K562 (cell line): ENCODE results near the gene ANKRD23. TPM values are rescaled to one million over a fixed set of nuclear protein-coding genes. Genes with fewer than 3 reads are reported as not detected.

ENCODE experiments used
- ASH1L ChIP-seq: fragments of 450-650 bp; IDR thresholded peaks from 2 replicates; pipeline ENCODE4 v1.6.1; 2018; ENCODE audit warnings: borderline replicate concordance, mild to moderate bottlenecking, low read depth; ENCODE audit not compliant: partially characterized antibody
- ERF ChIP-seq: fragments of 450-650 bp; formaldehyde crosslinking; IDR thresholded peaks from 2 replicates; pipeline ENCODE4 v1.4.0; 2020; ENCODE audit warnings: mild to moderate bottlenecking, mixed read lengths
- GTF2F1 ChIP-seq: IDR thresholded peaks from 2 replicates; pipeline ENCODE4 v1.6.1; 2011; ENCODE audit warnings: low read depth, low read length, improper control_type of control experiment
- HDAC1 ChIP-seq, 2 experiments: fragments of 450-650 bp; IDR thresholded peaks; 2 replicates each; pipeline ENCODE4 v1.6.1; 2016 to 2017; ENCODE audit warnings: inconsistent platforms in 1 of 2, mild to moderate bottlenecking in 1 of 2, moderate library complexity in 1 of 2
- LEF1 ChIP-seq: fragments of 450-650 bp; IDR thresholded peaks from 2 replicates; pipeline ENCODE4 v1.6.1; 2016; ENCODE audit warnings: mild to moderate bottlenecking
- NELFE ChIP-seq: IDR thresholded peaks from 2 replicates; pipeline ENCODE4 v1.6.1; 2011; ENCODE audit warnings: mild to moderate bottlenecking; ENCODE audit not compliant: insufficient read depth, insufficient read length
- NR0B1 ChIP-seq: fragments of 450-650 bp; IDR thresholded peaks from one replicate; pipeline ENCODE4 v1.6.1; 2018; ENCODE audit warnings: mild to moderate bottlenecking, moderate library complexity; ENCODE audit not compliant: partially characterized antibody
- NR3C1 ChIP-seq: sonication (generic); formaldehyde crosslinking; IDR thresholded peaks from 2 replicates; pipeline ENCODE4 v1.8.1; 2022; ENCODE audit warnings: missing genetic modification reagents
- NRF1 ChIP-seq, 2 experiments: fragments of 450-650 bp; IDR thresholded peaks in 1 of 2; conservative IDR thresholded peaks in 1 of 2; 2 replicates each; pipeline ENCODE4 v1.6.1; 2014; ENCODE audit warnings: mild to moderate bottlenecking in 2 of 2
- PHF20 ChIP-seq: fragments of 450-650 bp; IDR thresholded peaks from 2 replicates; pipeline ENCODE4 v1.6.1; 2018; ENCODE audit not compliant: partially characterized antibody
- PURB ChIP-seq: sonication (generic); formaldehyde crosslinking; IDR thresholded peaks from 2 replicates; pipeline ENCODE4 v1.9.0; 2021; ENCODE audit warnings: low read depth, mild to moderate bottlenecking, missing genetic modification reagents
- RBM34 ChIP-seq: fragments of 200-400 bp; formaldehyde crosslinking; IDR thresholded peaks from 2 replicates; pipeline ENCODE4 v1.6.1; 2018; ENCODE audit warnings: low read length, borderline replicate concordance; ENCODE audit not compliant: insufficient read depth
- SMARCA4 ChIP-seq: fragments of 450-650 bp; IDR thresholded peaks from 2 replicates; pipeline ENCODE4 v1.6.1; 2016
- TGIF2 ChIP-seq: sonication (generic); formaldehyde crosslinking; IDR thresholded peaks from 2 replicates; pipeline ENCODE4 v1.8.1; 2022; ENCODE audit warnings: mild to moderate bottlenecking, missing genetic modification reagents, moderate library complexity
- ZFP91 ChIP-seq: sonication (generic); formaldehyde crosslinking; IDR thresholded peaks from 2 replicates; pipeline ENCODE4 v1.8.0; 2022; ENCODE audit warnings: mild to moderate bottlenecking, missing genetic modification reagents
- ZNF197 ChIP-seq: fragments of 200-800 bp; sonication (Bioruptor generic); IDR thresholded peaks from 2 replicates; pipeline ENCODE4 v1.6.1; 2016; ENCODE audit warnings: low read depth, missing genetic modification characterization, missing compliant biosample characterization
- ZNF280B ChIP-seq: fragments of 250-450 bp; sonication (Bioruptor Pico); IDR thresholded peaks from 2 replicates; pipeline ENCODE4 v1.5.1; 2021; ENCODE audit warnings: mild to moderate bottlenecking
- ZNF436 ChIP-seq: fragments of 250-450, 450-650 bp; sonication (Bioruptor Pico); formaldehyde crosslinking; IDR thresholded peaks from 2 replicates; pipeline ENCODE4 v1.7.0; 2020; ENCODE audit warnings: mild to moderate bottlenecking
- ZNF592 ChIP-seq: fragments of 450-650 bp; IDR thresholded peaks from 2 replicates; pipeline ENCODE4 v1.6.1; 2017; ENCODE audit warnings: antibody characterized with exemption, mild to moderate bottlenecking
- ZNF76 ChIP-seq: fragments of 250-450 bp; sonication (Bioruptor Pico); IDR thresholded peaks from 2 replicates; pipeline ENCODE4 v1.4.0; 2020; ENCODE audit warnings: mild to moderate bottlenecking, moderate library complexity, borderline replicate concordance
- polyA plus RNA-seq, 8 experiments: library from polyadenylated mRNA; depleted of rRNA in 4 of 8; stranded (reverse) in 5 of 8; unstranded in 3 of 8; fragments of >200 nt; fragmentation: Nextera tagmentation in 2 of 8; fragmentation: Illumina TruSeq in 1 of 8; extraction: Ambion mirVana in 2 of 8; extraction: Trizol in 1 of 8; gene quantifications; 2 replicates each; pipeline versions ENCODE4 v1.2.1 to v1.2.3, GENCODE V29; 2011 to 2014; ENCODE audit warnings: inconsistent platforms in 1 of 8, missing spikeins in 1 of 8
- total RNA-seq, 7 experiments: library from RNA; depleted of rRNA in 6 of 7; stranded (reverse); fragments of >200 nt in 6 of 7; fragmentation: Illumina TruSeq in 2 of 7; extraction: Trizol in 2 of 7; gene quantifications; 2 replicates each; pipeline versions ENCODE4 v1.2.1 to v1.2.3, GENCODE V29; 2011 to 2021; ENCODE audit warnings: low replicate concordance in 1 of 7

The ANKRD23 gene
- total and polyA plus RNA-seq, 9 of the 15 experiments (the other 6 are each of a cell fraction or from before 2014, with no cell fraction given): 0.32 to 4.8 (median 2.8) TPM

- no peak for TF ChIP-seq HDAC1 (IDR thresholded peaks at IDR 0.05)
- TF ChIP-seq RBM34: no peak
- TF ChIP-seq NELFE: no peak
- TF ChIP-seq ZFP91: no peak
- TF ChIP-seq ZNF76 (CRISPR knock-in tag): no peak
- TF ChIP-seq NR0B1: no peak
- TF ChIP-seq ASH1L: no peak
- no peak for TF ChIP-seq NRF1 (conservative IDR thresholded peaks at IDR 0.05 in 1 of 2, IDR thresholded peaks at IDR 0.05 in 1 of 2)
- TF ChIP-seq ERF: no peak
- no peak for TF ChIP-seq LEF1
- TF ChIP-seq SMARCA4: no peak
- TF ChIP-seq ZNF592: no peak
- no peak for TF ChIP-seq GTF2F1
- TF ChIP-seq ZNF436 (CRISPR knock-in tag): no peak
- no peak for TF ChIP-seq NR3C1 (CRISPR knock-in tag)
- no peak for TF ChIP-seq PHF20
- no peak for TF ChIP-seq ZNF197 (CRISPR knock-in tag)
- no peak for TF ChIP-seq ZNF280B (CRISPR knock-in tag)
- TF ChIP-seq PURB (CRISPR knock-in tag): no peak
- no peak for TF ChIP-seq TGIF2 (CRISPR knock-in tag)
Measured at GRCh38 chr2:96872591-96873349, 28.9 kb upstream of the ANKRD23 start (continued).
